H1 (cell line): ENCODE results near the gene CFLAR. TPM values are rescaled to one million over a fixed set of nuclear protein-coding genes. Genes with fewer than 3 reads are reported as not detected.

Source experiments
- CTCF ChIA-PET: fragments of 300-600 bp; sonication (Branson Sonifier 250); formaldehyde crosslinking; loops from one replicate; lab custom pipeline; 2021; ENCODE audit not compliant: partially characterized antibody; lab: Charles Lee
- POLR2A ChIA-PET: fragments of 300-600 bp; sonication (Branson Sonifier 250); formaldehyde crosslinking; loops from one replicate; lab custom pipeline; 2021; ENCODE audit warnings: inconsistent platforms; ENCODE audit not compliant: partially characterized antibody; lab: Charles Lee
- DNase-seq, 2 experiments: peaks; one replicate each; pipeline versions ENCODE4 v3.0.0 to v3.0.0-alpha.2; 2010 to 2022; ENCODE audit warnings: low spot score in 2 of 2, low read depth in 1 of 2, mixed read lengths in 1 of 2
- FAIRE-seq: peaks from 2 replicates; lab custom pipeline; 2011; peaks lifted over from hg19 to GRCh38; lab: Jason Lieb, UNC
- H2AFZ ChIP-seq: 2 replicates; pipeline ENCODE4 v1.8.1; 2012; ENCODE audit warnings: low read length, inconsistent platforms
- H2AK5ac ChIP-seq: 2 replicates; pipeline ENCODE4 v1.6.1; 2013; ENCODE audit warnings: low read depth, low read length
- H2BK120ac ChIP-seq: replicated peaks from 2 replicates; pipeline ENCODE3; 2013; ENCODE audit warnings: low read depth, low read length, inconsistent platforms
- H2BK12ac ChIP-seq: 2 replicates; pipeline ENCODE4 v1.6.1; 2013; ENCODE audit warnings: low read depth, low read length
- H2BK15ac ChIP-seq: 2 replicates; pipeline ENCODE4 v1.6.1; 2013; ENCODE audit warnings: low read length
- H2BK20ac ChIP-seq: 2 replicates; pipeline ENCODE4 v1.6.1; 2013; ENCODE audit warnings: low read length
- H2BK5ac ChIP-seq: 2 replicates; pipeline ENCODE4 v1.6.1; 2013; ENCODE audit warnings: low read depth, low read length
- H3K14ac ChIP-seq: 2 replicates; pipeline ENCODE4 v1.6.1; 2013; ENCODE audit warnings: inconsistent platforms; ENCODE audit not compliant: insufficient read length
- H3K18ac ChIP-seq: 2 replicates; pipeline ENCODE4 v1.6.1; 2013; ENCODE audit warnings: low read length; ENCODE audit errors: extremely low read depth
- H3K23ac ChIP-seq: 2 replicates; pipeline ENCODE4 v1.6.1; 2013; ENCODE audit warnings: inconsistent platforms; ENCODE audit not compliant: insufficient read length
- H3K23me2 ChIP-seq: 2 replicates; pipeline ENCODE4 v1.6.1; 2013; ENCODE audit warnings: low read depth, low read length
- H3K27ac ChIP-seq: 2 replicates; pipeline ENCODE4 v1.6.1; 2011; ENCODE audit warnings: low read depth, low read length, inconsistent platforms
- H3K27me3 ChIP-seq, 4 experiments: replicated peaks in 1 of 4; 1 replicate in 1 of 4; 2 replicates in 3 of 4; pipeline versions ENCODE4 v1.6.1 to v1.8.1; 2011 to 2013; ENCODE audit warnings: low read length in 3 of 4, mild to moderate bottlenecking in 3 of 4, inconsistent platforms in 2 of 4, mixed read lengths in 2 of 4, moderate library complexity in 1 of 4; ENCODE audit not compliant: control insufficient read depth in 3 of 4, insufficient read depth in 3 of 4; ENCODE audit errors: extremely low read depth in 1 of 4
- H3K36me3 ChIP-seq, 4 experiments: 2 replicates each; pipeline versions ENCODE4 v1.6.1 to v1.8.1; 2011 to 2013; ENCODE audit warnings: mild to moderate bottlenecking in 4 of 4, low read length in 3 of 4, moderate library complexity in 2 of 4, control low read depth in 1 of 4, inconsistent platforms in 1 of 4; ENCODE audit not compliant: insufficient read depth in 4 of 4, control insufficient read depth in 2 of 4
- H3K4ac ChIP-seq: replicated peaks from 2 replicates; pipeline ENCODE3; 2013; ENCODE audit warnings: low read length, low read depth, mixed read lengths, inconsistent platforms; ENCODE audit not compliant: insufficient read length
- H3K4me1 ChIP-seq, 4 experiments: replicated peaks in 1 of 4; 1 replicate in 1 of 4; 2 replicates in 3 of 4; pipeline versions ENCODE4 v1.6.1 to v1.8.1; 2011 to 2013; ENCODE audit warnings: low read length in 3 of 4, inconsistent platforms in 2 of 4, mixed read lengths in 1 of 4; ENCODE audit not compliant: insufficient read depth in 4 of 4, control insufficient read depth in 3 of 4
- H3K4me2 ChIP-seq, 2 experiments: 2 replicates each; pipeline versions ENCODE4 v1.6.1 to v1.8.1; 2011 to 2013; ENCODE audit warnings: low read depth in 2 of 2, low read length in 2 of 2, control low read depth in 1 of 2, inconsistent platforms in 1 of 2, mild to moderate bottlenecking in 1 of 2; ENCODE audit not compliant: insufficient read depth in 1 of 2
- H3K4me3 ChIP-seq, 4 experiments: fragments of 200-600, 300-600 bp in 1 of 4; sonication (generic), shearing (Covaris generic), sonication (Bioruptor Twin) in 1 of 4; 2 replicates each; pipeline versions ENCODE4 v1.5.1 to v1.8.1; 2011 to 2016; ENCODE audit warnings: low read length in 4 of 4, low read depth in 3 of 4, control low read depth in 2 of 4, inconsistent platforms in 2 of 4, mild to moderate bottlenecking in 2 of 4, mixed read lengths in 1 of 4, moderate library complexity in 1 of 4; ENCODE audit not compliant: insufficient read depth in 2 of 4; ENCODE audit errors: extremely low read depth in 1 of 4
- H3K56ac ChIP-seq: replicated peaks from 2 replicates; pipeline ENCODE3; 2013; ENCODE audit warnings: low read depth, mild to moderate bottlenecking, mixed read lengths, low read length, inconsistent platforms; ENCODE audit not compliant: insufficient read length
- H3K79me1 ChIP-seq: 2 replicates; pipeline ENCODE4 v1.6.1; 2013; ENCODE audit warnings: low read depth, low read length, control low read depth
- H3K79me2 ChIP-seq, 2 experiments: 2 replicates each; pipeline versions ENCODE4 v1.6.1 to v1.8.1; 2012 to 2013; ENCODE audit warnings: low read length in 2 of 2, mild to moderate bottlenecking in 2 of 2, inconsistent platforms in 1 of 2; ENCODE audit not compliant: insufficient read depth in 2 of 2, control insufficient read depth in 1 of 2
- H3K9ac ChIP-seq, 4 experiments: replicated peaks in 1 of 4; 1 replicate in 1 of 4; 2 replicates in 3 of 4; pipeline versions ENCODE4 v1.6.1 to v1.8.1; 2011 to 2013; ENCODE audit warnings: low read depth in 3 of 4, low read length in 3 of 4, control low read depth in 2 of 4, mild to moderate bottlenecking in 2 of 4, moderate library complexity in 2 of 4, inconsistent platforms in 1 of 4; ENCODE audit errors: extremely low read depth in 1 of 4
- H3K9me3 ChIP-seq, 2 experiments: 2 replicates each; pipeline versions ENCODE4 v1.6.1 to v1.8.1; 2012 to 2013; ENCODE audit warnings: mild to moderate bottlenecking in 2 of 2, moderate library complexity in 2 of 2, control low read depth in 1 of 2, inconsistent platforms in 1 of 2, low read depth in 1 of 2, low read length in 1 of 2, mixed read lengths in 1 of 2; ENCODE audit not compliant: insufficient read depth in 2 of 2
- H4K20me1 ChIP-seq, 2 experiments: replicated peaks in 1 of 2; 2 replicates each; pipeline versions ENCODE3 to v1.8.1; 2011 to 2013; ENCODE audit warnings: inconsistent platforms in 2 of 2, low read length in 2 of 2, mild to moderate bottlenecking in 1 of 2; ENCODE audit not compliant: insufficient read depth in 2 of 2, control insufficient read depth in 1 of 2
- H4K5ac ChIP-seq: 2 replicates; pipeline ENCODE4 v1.6.1; 2013; ENCODE audit warnings: low read length, low read depth, mixed read lengths, inconsistent platforms; ENCODE audit not compliant: insufficient read length
- H4K8ac ChIP-seq: 2 replicates; pipeline ENCODE4 v1.8.0; 2013; ENCODE audit warnings: mild to moderate bottlenecking, moderate library complexity, low read length, inconsistent platforms; ENCODE audit not compliant: insufficient read depth; ENCODE audit errors: extremely low read depth
- H4K91ac ChIP-seq: replicated peaks from 2 replicates; pipeline ENCODE3; 2013; ENCODE audit warnings: low read length, mixed read lengths, inconsistent platforms; ENCODE audit not compliant: insufficient read length
- SP2 ChIP-seq: IDR thresholded peaks from 2 replicates; pipeline ENCODE4 v1.6.1; 2012; ENCODE audit warnings: mild to moderate bottlenecking, low read length, inconsistent platforms
- WGBS, 2 experiments: shearing (Covaris generic) in 1 of 2; methylation state at CpG; one replicate each; pipeline versions ENCODE4 v1.1.6 to v1.1.7; 2013 to 2015; ENCODE audit warnings: low lambda C conversion rate in 2 of 2, mixed read lengths in 2 of 2, inconsistent platforms in 1 of 2, low coverage in 1 of 2, missing lambda C conversion rate in 1 of 2; ENCODE audit not compliant: insufficient replicate concordance in 2 of 2, insufficient coverage in 1 of 2, insufficient read length in 1 of 2; ENCODE audit errors: extremely low coverage in 1 of 2, missing lambda C conversion rate in 1 of 2; 5-methylcytosine and 5-hydroxymethylcytosine counted together
- polyA plus RNA-seq, 7 experiments: library from polyadenylated mRNA; depleted of rRNA in 3 of 7; stranded (reverse) in 5 of 7; unstranded in 2 of 7; fragments of >200 nt in 5 of 7; fragments of 200-250 nt in 2 of 7; gene quantifications; 1 replicate in 5 of 7; 2 replicates in 1 of 7; 4 replicates in 1 of 7; pipeline versions ENCODE4 v1.2.1 to v1.2.3, GENCODE V29; 2011 to 2013; ENCODE audit warnings: missing spikeins in 2 of 7, mixed read lengths in 2 of 7
- total RNA-seq: library from RNA; stranded (reverse); fragmentation: NEBNext Ultra II Directional; extraction: Animal tissue kit (Norgen Biotek cat#: 25700); gene quantifications from 2 replicates; pipeline ENCODE4 v1.2.1, GENCODE V29; 2021

The CFLAR gene
- total and polyA plus RNA-seq, 2 of the 8 experiments (the other 6 are each of a cell fraction or from before 2014, with no cell fraction given), result 1.1 to 3.9 TPM

DNA sequence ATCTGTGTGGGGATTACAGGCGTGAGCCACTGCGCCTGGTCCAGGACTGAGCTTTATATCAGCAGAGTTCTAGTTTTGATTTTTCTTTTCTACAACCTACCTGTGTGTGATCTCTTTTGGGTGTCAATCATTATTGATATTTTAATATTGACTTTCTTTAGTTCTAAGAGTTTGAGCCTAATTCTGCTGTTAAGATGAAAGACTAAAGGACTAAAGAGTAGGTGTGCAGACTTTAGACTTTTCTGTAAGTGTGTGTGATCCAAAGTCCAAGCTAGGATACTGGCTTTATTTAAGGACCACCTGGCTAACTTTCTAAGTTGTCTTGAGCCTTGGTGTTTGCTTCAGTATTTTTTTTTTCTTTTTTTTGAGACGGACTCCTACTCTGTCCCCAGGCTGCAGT is 79.4 kb downstream of the CFLAR start:
- no peak overlapping the region for H3K27ac ChIP-seq
- no peak for TF ChIP-seq SP2
- no peaks in the 10 kb centered on the region for H3K79me2 ChIP-seq
- H2BK20ac ChIP-seq, result no peak overlapping the region
- H4K8ac ChIP-seq, result no peak overlapping the region
- H2BK120ac ChIP-seq, result no peak overlapping the region
- H2BK15ac ChIP-seq, result no peak overlapping the region
- 74% methylated on average over 3 of the region's 3 CpGs; no CpG with 5 or more reads in 1 of the 2 experiments for WGBS, 2 experiments
- FAIRE-seq, result no peak
- H2AFZ ChIP-seq, result no peak overlapping the region
- no peak overlapping the region for H2BK12ac ChIP-seq
- no peak overlapping the region for H3K4ac ChIP-seq
- no peak overlapping the region for H3K56ac ChIP-seq
- no peaks in the 10 kb centered on the region for H4K20me1 ChIP-seq
- ChIA-PET POLR2A (interaction anchor here (0.7 kb wide), 1 partner anchor 13 kb away, joined by 4 read pairs; no protein-coding TSS in a partner anchor), CTCF (interaction anchor here (0.6 to 3.1 kb wide), 5 partner anchors 12 to 290 kb away, joined by 4 to 11 read pairs (median 7); partner anchors contain the start of gene CASP10)
- no peaks in the 10 kb centered on the region for H3K27me3 ChIP-seq
- H2AK5ac ChIP-seq, result no peak overlapping the region
- H3K79me1 ChIP-seq, result no peaks in the 10 kb centered on the region
- no peak overlapping the region for H3K4me3 ChIP-seq
- H3K18ac ChIP-seq, result no peak overlapping the region
- no peak overlapping the region for H4K5ac ChIP-seq
- no peaks in the 10 kb centered on the region for H3K9me3 ChIP-seq
- H3K36me3 ChIP-seq, result no peaks in the 10 kb centered on the region
- no peak overlapping the region for H3K23ac ChIP-seq
- no peak overlapping the region for H3K14ac ChIP-seq
- no peak overlapping the region for H4K91ac ChIP-seq
- H2BK5ac ChIP-seq, result no peak overlapping the region
- H3K4me1 ChIP-seq, result no peaks in the 10 kb centered on the region; a peak in 1 of 7 replicates
- DNase-seq, result no peak
- H3K4me2 ChIP-seq, result no peak overlapping the region
- H3K23me2 ChIP-seq, result no peaks in the 10 kb centered on the region; the same call in 1 of the 2 replicates
- no peak overlapping the region for H3K9ac ChIP-seq
